HG03571 (cell line): ENCODE data around the gene ZWILCH.
"Not testable (repeated sequence)": the region's sequence is repeated elsewhere in the genome, so short reads cannot be mapped to it uniquely, and the experiment has no call there.

Experiments used
- ATAC-seq: cut with Tn5 transposase; IDR thresholded peaks from one replicate; pipeline ENCODE4 v1.9.1; 2021; ENCODE audit not compliant: unreplicated experiment

The ZWILCH gene

DNA sequence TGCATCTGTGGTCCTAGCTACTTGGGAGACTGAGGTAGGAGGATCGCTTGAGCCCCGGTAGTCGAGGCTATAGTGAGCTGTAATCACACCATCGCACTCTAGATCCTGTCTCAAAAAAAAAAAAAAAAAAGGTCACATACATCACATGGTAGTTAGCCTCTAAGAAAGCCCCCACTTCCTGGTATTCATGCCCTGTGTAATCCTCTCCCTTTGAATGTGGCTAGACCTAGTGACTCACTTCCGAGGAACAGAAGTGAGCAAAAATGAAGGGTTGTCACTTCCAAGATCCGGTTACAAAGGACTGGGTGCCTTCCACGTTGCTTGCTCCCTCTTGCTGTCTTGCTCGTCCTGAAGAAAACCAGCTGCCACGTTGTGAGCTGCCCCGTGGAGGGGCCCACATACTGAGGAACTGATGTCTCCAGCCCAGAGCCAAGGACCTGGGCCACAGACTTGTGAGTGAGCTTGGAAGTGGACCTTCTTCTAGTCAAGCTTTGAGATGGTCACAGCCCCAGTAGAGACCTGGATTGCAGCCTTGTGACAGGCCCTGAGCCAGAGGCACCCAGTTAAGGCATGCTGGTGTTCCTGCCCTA lies 73.3 kb downstream of the ZWILCH start:
- no peak for ATAC-seq

GRCh38 chr15:66580643-66581042 lies 75.5 kb downstream of the ZWILCH start:
- no peak for ATAC-seq

- ATAC-seq, result no peak
These were observed 76.9 kb downstream of the ZWILCH start for GRCh38 chr15:66581972-66582537.

- ATAC-seq, result no peak
These were observed 81.2 kb downstream of the ZWILCH start for GRCh38 chr15:66586155-66586976.

DNA sequence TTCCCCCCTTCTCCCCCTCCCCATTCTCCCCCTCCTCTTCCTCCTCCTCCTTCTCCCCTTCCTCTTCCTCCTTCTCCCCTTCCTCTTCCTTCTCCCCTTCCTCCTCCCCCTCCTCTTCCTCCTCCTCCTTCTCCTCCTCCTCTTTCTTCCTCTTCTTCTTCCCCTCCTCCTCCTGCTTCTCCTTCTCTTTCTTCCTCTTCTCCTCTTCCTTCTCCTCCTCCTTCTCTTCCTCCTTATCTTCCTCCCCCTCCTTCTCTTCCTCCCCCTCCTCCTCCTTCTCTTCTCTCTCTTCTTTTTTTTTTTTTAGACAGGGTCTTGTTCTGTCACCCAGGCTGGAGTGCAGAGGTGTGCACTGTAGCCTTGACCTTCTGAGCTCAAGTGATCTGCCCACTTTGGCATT lies 81.9 kb downstream of the ZWILCH start:
- ATAC-seq, result no peak

DNA sequence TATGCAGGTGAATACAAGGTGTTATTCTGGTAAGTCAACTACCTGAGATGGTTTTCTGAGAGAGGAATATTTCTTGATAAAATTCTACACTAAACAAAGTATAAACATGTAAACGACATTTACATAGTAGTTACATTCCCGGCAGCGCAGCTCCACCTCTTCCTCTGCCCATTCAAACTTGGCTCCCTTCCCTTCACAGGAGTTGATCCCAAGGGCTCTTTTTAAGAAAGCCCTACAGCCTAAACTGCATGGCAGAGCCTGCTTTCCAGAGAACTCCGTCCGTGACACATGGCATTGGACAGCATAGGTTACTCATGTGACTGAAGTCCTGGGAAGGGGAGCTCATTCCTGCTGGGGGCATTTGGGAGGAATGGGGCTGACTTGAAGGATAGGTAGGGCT lies 82.6 kb downstream of the ZWILCH start:
- ATAC-seq, result no peak

DNA sequence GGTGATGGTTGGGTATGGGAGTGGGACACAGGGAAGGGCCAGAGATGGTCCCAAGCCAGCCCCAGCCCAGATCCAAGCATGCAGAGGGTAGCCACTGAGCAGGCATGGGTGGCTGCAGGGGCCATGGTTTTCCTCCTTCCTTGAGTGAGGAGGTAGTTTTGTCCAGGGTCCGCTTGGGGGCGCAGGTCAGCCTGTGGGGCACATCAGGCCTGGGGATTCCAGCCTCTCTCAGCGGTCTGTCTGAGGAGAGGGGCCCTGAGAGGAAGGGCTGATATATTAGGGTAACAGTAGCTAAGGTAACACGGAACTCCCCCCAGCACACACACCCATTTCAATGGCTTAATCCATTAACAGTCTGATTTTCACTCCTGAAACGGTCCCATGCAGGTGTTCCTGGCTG lies 83.4 kb downstream of the ZWILCH start:
- no peak for ATAC-seq

- no peak for ATAC-seq
These were observed 83.8 kb downstream of the ZWILCH start for GRCh38 chr15:66588971-66589370.

DNA sequence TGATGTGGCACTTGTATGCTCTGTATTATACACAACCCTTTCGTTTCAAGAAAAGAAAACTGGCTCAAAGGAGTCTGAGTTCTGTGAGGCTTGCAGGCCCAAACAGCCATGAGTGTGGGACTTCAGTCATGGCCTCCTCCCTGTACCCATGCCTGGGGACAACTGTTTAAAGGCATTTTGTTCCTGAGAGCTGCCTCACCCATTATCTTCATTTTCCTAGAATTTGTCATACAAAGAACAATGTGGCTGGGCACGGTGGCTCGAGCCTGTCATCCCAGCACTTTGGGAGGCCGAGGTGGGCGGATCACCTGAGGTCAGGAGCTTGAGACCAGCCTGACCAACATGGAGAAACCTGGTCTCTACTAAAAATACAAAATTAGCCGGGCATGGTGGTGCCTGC lies 84.3 kb downstream of the ZWILCH start:
- ATAC-seq, result not testable (repeated sequence)

DNA sequence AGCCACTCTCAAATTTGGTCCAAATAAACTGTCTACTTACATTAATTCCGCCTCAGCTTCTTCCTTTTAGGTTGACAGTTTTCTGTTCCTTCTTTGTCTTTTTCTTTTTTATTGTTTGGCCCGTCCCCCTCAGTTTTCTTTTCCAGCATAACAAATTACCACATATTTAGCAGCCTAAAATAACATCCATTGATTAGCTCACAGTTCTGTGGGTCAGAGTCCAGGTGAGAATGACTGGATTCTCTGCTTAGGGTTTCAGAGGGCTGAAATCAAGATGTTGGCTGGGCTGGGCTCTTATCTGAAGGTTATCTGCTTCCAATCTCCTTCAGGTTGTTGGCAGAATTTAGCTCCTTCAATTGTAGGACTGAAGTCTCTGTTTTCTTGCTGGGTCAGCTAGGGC lies 85.3 kb downstream of the ZWILCH start:
- ATAC-seq, result no peak

DNA sequence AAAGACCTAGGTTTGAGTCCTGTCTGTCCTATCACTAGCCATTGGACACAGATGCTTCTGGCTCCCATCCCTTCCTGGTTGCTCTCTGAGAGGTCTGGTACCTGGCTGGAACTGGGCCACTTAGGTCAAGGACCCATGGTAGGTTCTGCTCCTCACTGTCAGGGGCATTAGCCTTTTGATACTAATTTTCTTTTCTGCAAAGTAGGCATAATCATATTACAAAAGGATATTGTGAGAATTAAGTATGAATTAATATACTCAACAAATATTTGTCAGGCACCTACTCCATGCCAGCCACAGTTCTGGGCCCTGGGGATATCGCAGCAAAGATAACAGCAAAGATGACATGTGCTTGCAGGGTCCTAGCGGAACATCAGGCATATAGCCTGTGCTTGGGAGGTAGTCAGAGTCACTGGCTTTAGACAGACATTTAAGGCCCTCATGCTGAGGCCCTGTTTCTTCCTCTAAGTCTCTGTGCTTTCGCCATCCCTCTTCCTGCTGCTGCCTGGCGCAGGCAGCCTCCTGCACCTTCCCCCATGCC lies 86.3 kb downstream of the ZWILCH start:
- no peak for ATAC-seq

GRCh38 chr15:66592505-66593218 lies 87.5 kb downstream of the ZWILCH start:
- ATAC-seq, result no peak

GRCh38 chr15:66593219-66593780 lies 88.2 kb downstream of the ZWILCH start:
- no peak for ATAC-seq

GRCh38 chr15:66594344-66594743 lies 89.2 kb downstream of the ZWILCH start:
- ATAC-seq, result no peak

- no peak for ATAC-seq
These were observed 89.7 kb downstream of the ZWILCH start for GRCh38 chr15:66594836-66595235.

- no peak for ATAC-seq
These were observed 90.2 kb downstream of the ZWILCH start for GRCh38 chr15:66595332-66595731.

DNA sequence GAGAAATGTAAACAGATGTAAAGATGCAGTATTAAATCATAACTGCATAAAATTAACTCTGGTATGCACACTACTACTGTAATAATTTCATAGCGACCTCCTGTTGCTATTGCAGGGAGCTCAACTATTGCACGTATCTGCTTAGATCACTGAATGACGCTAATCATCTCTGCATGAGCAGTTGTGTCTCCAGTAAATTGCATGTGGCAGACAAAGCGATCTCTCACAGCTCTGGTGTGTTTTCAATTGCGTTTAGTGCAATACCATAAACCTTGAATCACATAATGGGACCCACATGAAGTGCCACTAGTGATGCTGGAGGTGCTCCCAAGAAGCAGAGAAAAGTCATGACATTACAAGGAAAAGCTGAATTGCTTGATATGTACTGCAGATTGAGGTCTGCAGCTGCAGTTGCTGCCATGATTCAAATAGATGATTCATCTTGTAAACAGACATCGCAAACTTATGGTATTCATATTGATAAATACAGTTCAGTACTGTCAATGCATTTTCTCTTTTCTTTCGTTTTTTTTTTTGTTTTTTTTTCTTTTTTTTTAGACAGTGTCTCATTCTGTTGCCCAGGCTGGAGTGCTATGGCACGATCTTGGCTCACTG lies 90.9 kb downstream of the ZWILCH start:
- ATAC-seq, result no peak

- ATAC-seq, result no peak
These were observed 93.1 kb downstream of the ZWILCH start for GRCh38 chr15:66598095-66598815.
